Neural cell (in vitro differentiated cells): ENCODE data around the gene GLB1L. TPM values are rescaled to one million over a fixed set of nuclear protein-coding genes. Genes with fewer than 3 reads are reported as not detected.

Source experiments
- H2AFZ ChIP-seq: fragments of 200-600, 300-800 bp; sonication (generic), shearing (Covaris generic); 2 replicates; pipeline ENCODE4 v1.6.0; 2014; ENCODE audit warnings: low read depth, mild to moderate bottlenecking, antibody characterized with exemption, low read length, moderate library complexity
- H3F3A ChIP-seq: fragments of 200-600 bp; shearing (Covaris generic); 2 replicates; pipeline ENCODE4 v1.6.1; 2016; ENCODE audit warnings: mild to moderate bottlenecking, moderate library complexity, mixed read lengths, antibody characterized with exemption, low read length; ENCODE audit not compliant: insufficient read depth, poor library complexity, severe bottlenecking
- H3K27ac ChIP-seq: fragments of 200-600, 300-800 bp; sonication (generic), shearing (Covaris generic); 2 replicates; pipeline ENCODE4 v1.5.1; 2014; ENCODE audit warnings: mild to moderate bottlenecking, low read length, moderate library complexity
- H3K27me3 ChIP-seq: fragments of 300-800, 200-600 bp; sonication (generic), shearing (Covaris generic); 2 replicates; pipeline ENCODE4 v1.6.0; 2014; ENCODE audit warnings: mild to moderate bottlenecking, low read depth, low read length, moderate library complexity; ENCODE audit not compliant: insufficient read depth
- H3K36me3 ChIP-seq: fragments of 300-800, 200-600 bp; sonication (generic), shearing (Covaris generic); 2 replicates; pipeline ENCODE4 v1.5.1; 2014; ENCODE audit warnings: mild to moderate bottlenecking, antibody characterized with exemption, low read length, moderate library complexity; ENCODE audit not compliant: insufficient read depth
- H3K4me2 ChIP-seq: fragments of 300-800, 200-600 bp; sonication (generic), shearing (Covaris generic); 2 replicates; pipeline ENCODE4 v1.6.0; 2014; ENCODE audit warnings: mild to moderate bottlenecking, low read length
- H3K4me3 ChIP-seq: fragments of 300-800, 200-600 bp; sonication (generic), shearing (Covaris generic); 2 replicates; pipeline ENCODE4 v1.5.1; 2014; ENCODE audit warnings: mild to moderate bottlenecking, low read length, moderate library complexity
- H3K79me2 ChIP-seq: fragments of 200-600 bp; shearing (Covaris generic); replicated peaks from 2 replicates; pipeline ENCODE4 v1.6.0; 2014; ENCODE audit warnings: mild to moderate bottlenecking, low read length, moderate library complexity; ENCODE audit not compliant: insufficient read depth
- H3K9ac ChIP-seq: fragments of 300-800, 200-600 bp; sonication (generic), shearing (Covaris generic); 2 replicates; pipeline ENCODE4 v1.6.1; 2016; ENCODE audit warnings: mild to moderate bottlenecking, low read length, mixed read lengths
- H3K9me2 ChIP-seq: fragments of 200-600 bp; shearing (Covaris generic); 2 replicates; pipeline ENCODE4 v1.6.1; 2016; ENCODE audit warnings: mild to moderate bottlenecking, low read length, mixed read lengths; ENCODE audit not compliant: insufficient read depth
- H3K9me3 ChIP-seq: fragments of 200-600, 300-800 bp; sonication (generic), shearing (Covaris generic); 2 replicates; pipeline ENCODE4 v1.6.1; 2016; ENCODE audit warnings: mild to moderate bottlenecking, mixed run types, low read length, moderate library complexity, mixed read lengths
- H4K20me1 ChIP-seq: fragments of 200-600 bp; shearing (Covaris generic); 2 replicates; pipeline ENCODE4 v1.6.1; 2016; ENCODE audit warnings: mild to moderate bottlenecking, mixed run types; ENCODE audit not compliant: insufficient read depth
- EP300 ChIP-seq: fragments of 450-650 bp; conservative IDR thresholded peaks from 2 replicates; pipeline ENCODE4 v1.6.1; 2014; ENCODE audit warnings: antibody characterized with exemption, mild to moderate bottlenecking, moderate library complexity; ENCODE audit not compliant: poor library complexity, severe bottlenecking
- EZH2 ChIP-seq: fragments of 200-600, 300-800 bp; shearing (Covaris generic), sonication (generic); IDR thresholded peaks from 2 replicates; pipeline ENCODE4 v1.6.1; 2014; ENCODE audit warnings: antibody characterized with exemption, low read length, borderline replicate concordance, mild to moderate bottlenecking; ENCODE audit not compliant: insufficient read depth, poor library complexity, severe bottlenecking
- MXI1 ChIP-seq: fragments of 450-650 bp; conservative IDR thresholded peaks from 2 replicates; pipeline ENCODE4 v1.6.1; 2014; ENCODE audit warnings: antibody characterized with exemption, mild to moderate bottlenecking; ENCODE audit not compliant: poor library complexity, severe bottlenecking
- POLR2AphosphoS5 ChIP-seq: IDR thresholded peaks from 2 replicates; pipeline ENCODE4 v1.6.1; 2012
- RAD21 ChIP-seq: fragments of 450-650 bp; conservative IDR thresholded peaks from 2 replicates; pipeline ENCODE4 v1.6.1; 2014; ENCODE audit warnings: antibody characterized with exemption, mild to moderate bottlenecking, moderate library complexity
- SMC3 ChIP-seq: fragments of 450-650 bp; conservative IDR thresholded peaks from 2 replicates; pipeline ENCODE4 v1.6.1; 2014; ENCODE audit warnings: antibody characterized with exemption, mild to moderate bottlenecking, moderate library complexity; ENCODE audit not compliant: poor library complexity
- TAF1 ChIP-seq: IDR thresholded peaks from 2 replicates; pipeline ENCODE4 v1.6.1; 2012; ENCODE audit warnings: low read depth
- polyA plus RNA-seq: library from polyadenylated mRNA; depleted of rRNA; stranded (reverse); fragments of >200 nt; gene quantifications from 2 replicates; pipeline ENCODE4 v1.2.3, GENCODE V29; 2014
- TF ChIP-seq, protein P1 (sequence below): IDR thresholded peaks from 2 replicates; pipeline ENCODE4 v1.6.1; 2012; ENCODE audit warnings: borderline replicate concordance
- TF ChIP-seq, protein P2 (sequence below): fragments of 450-650 bp; IDR thresholded peaks from 2 replicates; pipeline ENCODE4 v1.5.1; 2014; ENCODE audit warnings: antibody characterized with exemption, mild to moderate bottlenecking, moderate library complexity; ENCODE audit not compliant: poor library complexity, severe bottlenecking

The GLB1L gene
- polyA plus RNA-seq, 1 donor from 2014 or later, result 12.9 TPM

DNA sequence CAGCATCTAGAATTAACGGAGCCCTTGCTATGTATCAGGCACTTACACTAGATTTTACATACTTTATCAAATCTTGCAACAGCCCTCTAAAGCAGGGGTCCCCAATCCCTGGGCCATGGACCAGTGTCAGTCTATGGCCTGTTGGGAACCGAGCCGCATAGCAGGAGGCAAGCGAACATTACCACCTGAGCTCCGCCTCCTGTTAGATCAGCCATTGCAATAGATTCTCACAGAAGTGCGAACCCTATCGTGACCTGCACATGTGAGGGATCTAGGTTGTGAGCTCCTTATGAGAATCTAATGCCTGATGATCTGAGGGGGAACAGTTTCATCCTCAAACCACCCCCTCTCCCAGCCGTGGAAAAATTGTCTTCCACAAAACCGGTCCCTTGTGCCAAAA, 47.4 kb upstream of the GLB1L start (continued):
- TF ChIP-seq POLR2AphosphoS5 (no peak), SMC3 (no peak), RAD21 (no peak)

DNA sequence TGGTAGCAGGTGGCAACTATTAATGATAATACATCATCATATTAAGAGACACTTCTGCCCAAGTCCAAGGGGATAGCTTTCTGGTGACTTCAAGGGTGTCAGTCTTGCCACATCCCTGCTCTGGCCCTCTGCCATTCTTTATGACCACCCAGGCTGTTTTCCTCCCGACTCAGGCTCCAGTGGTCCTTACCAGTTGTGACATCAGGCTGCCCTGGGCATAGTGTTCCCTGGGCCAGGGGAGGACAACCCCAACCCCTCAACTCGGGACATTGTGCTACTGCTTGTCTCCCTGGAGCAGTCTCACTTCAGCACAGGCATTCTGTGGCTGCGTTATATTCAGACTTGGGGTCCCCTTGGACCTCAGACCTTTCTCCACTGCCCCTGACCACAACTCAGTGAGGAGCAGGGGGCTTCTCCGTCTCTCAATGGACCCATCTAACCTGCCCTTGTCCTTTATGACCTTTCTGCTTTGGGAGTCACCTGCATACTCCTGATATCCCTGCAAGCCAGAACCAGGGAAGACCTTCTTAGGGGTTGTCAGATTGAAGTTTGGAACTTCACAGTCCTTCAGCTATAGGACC, 46.8 kb upstream of the GLB1L start:
- H3F3A ChIP-seq, result no peaks in the 10 kb centered on the region
- TF ChIP-seq EP300 (no peak), MXI1 (no peak), RAD21 (no peak), TAF1 (no peak), POLR2AphosphoS5 (no peak), EZH2 (no peak), SMC3 (no peak)
- TF ChIP-seq, protein P1, sequence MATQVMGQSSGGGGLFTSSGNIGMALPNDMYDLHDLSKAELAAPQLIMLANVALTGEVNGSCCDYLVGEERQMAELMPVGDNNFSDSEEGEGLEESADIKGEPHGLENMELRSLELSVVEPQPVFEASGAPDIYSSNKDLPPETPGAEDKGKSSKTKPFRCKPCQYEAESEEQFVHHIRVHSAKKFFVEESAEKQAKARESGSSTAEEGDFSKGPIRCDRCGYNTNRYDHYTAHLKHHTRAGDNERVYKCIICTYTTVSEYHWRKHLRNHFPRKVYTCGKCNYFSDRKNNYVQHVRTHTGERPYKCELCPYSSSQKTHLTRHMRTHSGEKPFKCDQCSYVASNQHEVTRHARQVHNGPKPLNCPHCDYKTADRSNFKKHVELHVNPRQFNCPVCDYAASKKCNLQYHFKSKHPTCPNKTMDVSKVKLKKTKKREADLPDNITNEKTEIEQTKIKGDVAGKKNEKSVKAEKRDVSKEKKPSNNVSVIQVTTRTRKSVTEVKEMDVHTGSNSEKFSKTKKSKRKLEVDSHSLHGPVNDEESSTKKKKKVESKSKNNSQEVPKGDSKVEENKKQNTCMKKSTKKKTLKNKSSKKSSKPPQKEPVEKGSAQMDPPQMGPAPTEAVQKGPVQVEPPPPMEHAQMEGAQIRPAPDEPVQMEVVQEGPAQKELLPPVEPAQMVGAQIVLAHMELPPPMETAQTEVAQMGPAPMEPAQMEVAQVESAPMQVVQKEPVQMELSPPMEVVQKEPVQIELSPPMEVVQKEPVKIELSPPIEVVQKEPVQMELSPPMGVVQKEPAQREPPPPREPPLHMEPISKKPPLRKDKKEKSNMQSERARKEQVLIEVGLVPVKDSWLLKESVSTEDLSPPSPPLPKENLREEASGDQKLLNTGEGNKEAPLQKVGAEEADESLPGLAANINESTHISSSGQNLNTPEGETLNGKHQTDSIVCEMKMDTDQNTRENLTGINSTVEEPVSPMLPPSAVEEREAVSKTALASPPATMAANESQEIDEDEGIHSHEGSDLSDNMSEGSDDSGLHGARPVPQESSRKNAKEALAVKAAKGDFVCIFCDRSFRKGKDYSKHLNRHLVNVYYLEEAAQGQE, result no peak
- TF ChIP-seq, protein P2, sequence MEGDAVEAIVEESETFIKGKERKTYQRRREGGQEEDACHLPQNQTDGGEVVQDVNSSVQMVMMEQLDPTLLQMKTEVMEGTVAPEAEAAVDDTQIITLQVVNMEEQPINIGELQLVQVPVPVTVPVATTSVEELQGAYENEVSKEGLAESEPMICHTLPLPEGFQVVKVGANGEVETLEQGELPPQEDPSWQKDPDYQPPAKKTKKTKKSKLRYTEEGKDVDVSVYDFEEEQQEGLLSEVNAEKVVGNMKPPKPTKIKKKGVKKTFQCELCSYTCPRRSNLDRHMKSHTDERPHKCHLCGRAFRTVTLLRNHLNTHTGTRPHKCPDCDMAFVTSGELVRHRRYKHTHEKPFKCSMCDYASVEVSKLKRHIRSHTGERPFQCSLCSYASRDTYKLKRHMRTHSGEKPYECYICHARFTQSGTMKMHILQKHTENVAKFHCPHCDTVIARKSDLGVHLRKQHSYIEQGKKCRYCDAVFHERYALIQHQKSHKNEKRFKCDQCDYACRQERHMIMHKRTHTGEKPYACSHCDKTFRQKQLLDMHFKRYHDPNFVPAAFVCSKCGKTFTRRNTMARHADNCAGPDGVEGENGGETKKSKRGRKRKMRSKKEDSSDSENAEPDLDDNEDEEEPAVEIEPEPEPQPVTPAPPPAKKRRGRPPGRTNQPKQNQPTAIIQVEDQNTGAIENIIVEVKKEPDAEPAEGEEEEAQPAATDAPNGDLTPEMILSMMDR, result no peak
- no peak overlapping the region for H3K4me3 ChIP-seq
- no peaks in the 10 kb centered on the region for H3K9me3 ChIP-seq
- no peak overlapping the region for H3K9ac ChIP-seq
- peaks cover 5% of the 10 kb centered on the region for H3K36me3 ChIP-seq
- H4K20me1 ChIP-seq, result no peaks in the 10 kb centered on the region
- H2AFZ ChIP-seq, result no peak overlapping the region
- H3K9me2 ChIP-seq, result no peaks in the 10 kb centered on the region
- no peaks in the 10 kb centered on the region for H3K79me2 ChIP-seq
- H3K27me3 ChIP-seq, result no peaks in the 10 kb centered on the region
- no peak overlapping the region for H3K27ac ChIP-seq
- no peak overlapping the region for H3K4me2 ChIP-seq

DNA sequence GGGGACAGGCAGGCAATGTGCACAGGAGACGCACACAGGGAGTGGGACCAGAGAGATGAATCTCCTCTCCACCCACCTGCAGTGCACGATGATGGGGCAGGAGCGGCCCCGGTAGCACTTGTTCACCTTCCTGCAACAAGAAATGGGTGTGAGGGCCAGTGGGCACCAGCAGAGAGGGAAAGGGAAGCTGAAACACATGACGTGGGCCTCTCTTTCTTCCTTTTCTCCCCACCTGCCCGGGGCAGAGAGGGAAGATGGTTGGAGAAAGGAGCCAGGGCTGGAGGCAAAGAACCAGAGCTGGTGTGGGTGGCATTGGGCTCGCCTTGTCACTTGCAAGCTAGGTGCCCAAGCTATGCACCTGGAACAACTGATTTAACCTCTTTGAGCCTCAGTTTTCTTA, 46.1 kb upstream of the GLB1L start:
- Histone ChIP-seq H4K20me1 (no peaks in the 10 kb centered on the region), H3K36me3 (peaks cover 4% of the 10 kb centered on the region), H3K4me2 (no peak overlapping the region), H3K79me2 (no peaks in the 10 kb centered on the region), H3K9me3 (no peaks in the 10 kb centered on the region), H3K9ac (no peak overlapping the region), H3K4me3 (no peak overlapping the region), H3K27me3 (no peaks in the 10 kb centered on the region), H3K27ac (no peak overlapping the region), H2AFZ (no peak overlapping the region), H3K9me2 (no peaks in the 10 kb centered on the region), H3F3A (no peaks in the 10 kb centered on the region)
- TF ChIP-seq EZH2 (no peak), POLR2AphosphoS5 (no peak), TAF1 (no peak), RAD21 (no peak), EP300 (no peak), SMC3 (no peak)
- TF ChIP-seq, protein P1, result no peak
- TF ChIP-seq, protein P2, result no peak
